GM21529 (cell line): ENCODE data around the gene SCN9A.
A peak's percentile ranks its signal among the peaks of the same experiment; 100 is the strongest.

Source experiments
- ATAC-seq: cut with Tn5 transposase; IDR thresholded peaks from one replicate; pipeline ENCODE4 v1.9.1; 2021; ENCODE audit not compliant: unreplicated experiment

The SCN9A gene

GRCh38 chr2:166181813-166182154 lies 194.0 kb downstream of the SCN9A start:
- ATAC-seq = no peak

- peak; percentile 96 for ATAC-seq
These were observed 194.6 kb downstream of the SCN9A start for GRCh38 chr2:166180951-166181812.

GRCh38 chr2:166179201-166179600 lies 196.5 kb downstream of the SCN9A start:
- ATAC-seq = no peak

- ATAC-seq = no peak
These were observed 202.5 kb downstream of the SCN9A start for GRCh38 chr2:166173263-166173662.

GRCh38 chr2:166171216-166171615 lies 204.5 kb downstream of the SCN9A start:
- no peak for ATAC-seq

GRCh38 chr2:166170356-166170755 lies 205.4 kb downstream of the SCN9A start:
- peak; percentile 79 for ATAC-seq

GRCh38 chr2:166167449-166167848 lies 208.3 kb downstream of the SCN9A start:
- ATAC-seq = no peak

GRCh38 chr2:166163775-166164174 lies 212.0 kb downstream of the SCN9A start:
- ATAC-seq = no peak

GRCh38 chr2:166158546-166158945 lies 217.2 kb downstream of the SCN9A start:
- ATAC-seq = no peak

GRCh38 chr2:166157578-166157977 lies 218.2 kb downstream of the SCN9A start:
- ATAC-seq = no peak

GRCh38 chr2:166156985-166157490 lies 218.7 kb downstream of the SCN9A start:
- ATAC-seq = no peak

GRCh38 chr2:166155589-166155988 lies 220.2 kb downstream of the SCN9A start:
- ATAC-seq = no peak

GRCh38 chr2:166154685-166155338 lies 220.9 kb downstream of the SCN9A start:
- no peak for ATAC-seq

GRCh38 chr2:166152064-166152463 lies 223.7 kb downstream of the SCN9A start:
- ATAC-seq = no peak

GRCh38 chr2:166148500-166149400 lies 227.0 kb downstream of the SCN9A start:
- ATAC-seq = no peak

- no peak for ATAC-seq
These were observed 227.9 kb downstream of the SCN9A start for GRCh38 chr2:166147883-166148282.
